Neural cell (in vitro differentiated cells): Measurements from ENCODE around the gene PLG. TPM values are rescaled to one million over a fixed set of nuclear protein-coding genes. Genes with fewer than 3 reads are reported as not detected.

Experiments used
- H2AFZ ChIP-seq: fragments of 200-600, 300-800 bp; sonication (generic), shearing (Covaris generic); 2 replicates; pipeline ENCODE4 v1.6.0; 2014; ENCODE audit warnings: low read depth, mild to moderate bottlenecking, antibody characterized with exemption, low read length, moderate library complexity
- H3F3A ChIP-seq: fragments of 200-600 bp; shearing (Covaris generic); 2 replicates; pipeline ENCODE4 v1.6.1; 2016; ENCODE audit warnings: mild to moderate bottlenecking, moderate library complexity, mixed read lengths, antibody characterized with exemption, low read length; ENCODE audit not compliant: insufficient read depth, poor library complexity, severe bottlenecking
- H3K27ac ChIP-seq: fragments of 200-600, 300-800 bp; sonication (generic), shearing (Covaris generic); 2 replicates; pipeline ENCODE4 v1.5.1; 2014; ENCODE audit warnings: mild to moderate bottlenecking, low read length, moderate library complexity
- H3K27me3 ChIP-seq: fragments of 300-800, 200-600 bp; sonication (generic), shearing (Covaris generic); 2 replicates; pipeline ENCODE4 v1.6.0; 2014; ENCODE audit warnings: mild to moderate bottlenecking, low read depth, low read length, moderate library complexity; ENCODE audit not compliant: insufficient read depth
- H3K36me3 ChIP-seq: fragments of 300-800, 200-600 bp; sonication (generic), shearing (Covaris generic); 2 replicates; pipeline ENCODE4 v1.5.1; 2014; ENCODE audit warnings: mild to moderate bottlenecking, antibody characterized with exemption, low read length, moderate library complexity; ENCODE audit not compliant: insufficient read depth
- H3K4me2 ChIP-seq: fragments of 300-800, 200-600 bp; sonication (generic), shearing (Covaris generic); 2 replicates; pipeline ENCODE4 v1.6.0; 2014; ENCODE audit warnings: mild to moderate bottlenecking, low read length
- H3K4me3 ChIP-seq: fragments of 300-800, 200-600 bp; sonication (generic), shearing (Covaris generic); 2 replicates; pipeline ENCODE4 v1.5.1; 2014; ENCODE audit warnings: mild to moderate bottlenecking, low read length, moderate library complexity
- H3K79me2 ChIP-seq: fragments of 200-600 bp; shearing (Covaris generic); replicated peaks from 2 replicates; pipeline ENCODE4 v1.6.0; 2014; ENCODE audit warnings: mild to moderate bottlenecking, low read length, moderate library complexity; ENCODE audit not compliant: insufficient read depth
- H3K9ac ChIP-seq: fragments of 300-800, 200-600 bp; sonication (generic), shearing (Covaris generic); 2 replicates; pipeline ENCODE4 v1.6.1; 2016; ENCODE audit warnings: mild to moderate bottlenecking, low read length, mixed read lengths
- H3K9me2 ChIP-seq: fragments of 200-600 bp; shearing (Covaris generic); 2 replicates; pipeline ENCODE4 v1.6.1; 2016; ENCODE audit warnings: mild to moderate bottlenecking, low read length, mixed read lengths; ENCODE audit not compliant: insufficient read depth
- H3K9me3 ChIP-seq: fragments of 200-600, 300-800 bp; sonication (generic), shearing (Covaris generic); 2 replicates; pipeline ENCODE4 v1.6.1; 2016; ENCODE audit warnings: mild to moderate bottlenecking, mixed run types, low read length, moderate library complexity, mixed read lengths
- H4K20me1 ChIP-seq: fragments of 200-600 bp; shearing (Covaris generic); 2 replicates; pipeline ENCODE4 v1.6.1; 2016; ENCODE audit warnings: mild to moderate bottlenecking, mixed run types; ENCODE audit not compliant: insufficient read depth
- CTCF ChIP-seq: fragments of 450-650 bp; IDR thresholded peaks from 2 replicates; pipeline ENCODE4 v1.5.1; 2014; ENCODE audit warnings: antibody characterized with exemption, mild to moderate bottlenecking, moderate library complexity; ENCODE audit not compliant: poor library complexity, severe bottlenecking
- EP300 ChIP-seq: fragments of 450-650 bp; conservative IDR thresholded peaks from 2 replicates; pipeline ENCODE4 v1.6.1; 2014; ENCODE audit warnings: antibody characterized with exemption, mild to moderate bottlenecking, moderate library complexity; ENCODE audit not compliant: poor library complexity, severe bottlenecking
- EZH2 ChIP-seq: fragments of 200-600, 300-800 bp; shearing (Covaris generic), sonication (generic); IDR thresholded peaks from 2 replicates; pipeline ENCODE4 v1.6.1; 2014; ENCODE audit warnings: antibody characterized with exemption, low read length, borderline replicate concordance, mild to moderate bottlenecking; ENCODE audit not compliant: insufficient read depth, poor library complexity, severe bottlenecking
- MXI1 ChIP-seq: fragments of 450-650 bp; conservative IDR thresholded peaks from 2 replicates; pipeline ENCODE4 v1.6.1; 2014; ENCODE audit warnings: antibody characterized with exemption, mild to moderate bottlenecking; ENCODE audit not compliant: poor library complexity, severe bottlenecking
- REST ChIP-seq: IDR thresholded peaks from 2 replicates; pipeline ENCODE4 v1.6.1; 2012; ENCODE audit warnings: borderline replicate concordance
- SMC3 ChIP-seq: fragments of 450-650 bp; conservative IDR thresholded peaks from 2 replicates; pipeline ENCODE4 v1.6.1; 2014; ENCODE audit warnings: antibody characterized with exemption, mild to moderate bottlenecking, moderate library complexity; ENCODE audit not compliant: poor library complexity
- polyA plus RNA-seq: library from polyadenylated mRNA; depleted of rRNA; stranded (reverse); fragments of >200 nt; gene quantifications from 2 replicates; pipeline ENCODE4 v1.2.3, GENCODE V29; 2014

The PLG gene
- polyA plus RNA-seq, 1 donor from 2014 or later = not detected

GRCh38 chr6:160767647-160768019 lies 65.6 kb downstream of the PLG start:
- Histone ChIP-seq H3K36me3 (no peaks in the 10 kb centered on the region), H3K79me2 (no peaks in the 10 kb centered on the region), H3K9ac (peak overlapping the region; percentile 66), H4K20me1 (no peaks in the 10 kb centered on the region), H3K4me2 (no peak overlapping the region), H3K9me2 (no peaks in the 10 kb centered on the region), H3F3A (no peaks in the 10 kb centered on the region), H3K27ac (no peak overlapping the region), H3K9me3 (no peaks in the 10 kb centered on the region), H3K27me3 (no peaks in the 10 kb centered on the region), H3K4me3 (peak overlapping the region; percentile 71), H2AFZ (no peak overlapping the region)
- TF ChIP-seq SMC3 (no peak), CTCF (peak; percentile 18)

GRCh38 chr6:160768101-160768500 lies 66.1 kb downstream of the PLG start:
- Histone ChIP-seq H3K79me2 (no peaks in the 10 kb centered on the region), H3F3A (no peaks in the 10 kb centered on the region), H3K27ac (no peak overlapping the region), H3K36me3 (no peaks in the 10 kb centered on the region), H4K20me1 (no peaks in the 10 kb centered on the region), H3K4me2 (no peak overlapping the region), H3K4me3 (no peak overlapping the region), H3K9ac (no peak overlapping the region), H3K9me2 (no peaks in the 10 kb centered on the region), H3K27me3 (no peaks in the 10 kb centered on the region), H3K9me3 (no peaks in the 10 kb centered on the region), H2AFZ (no peak overlapping the region)
- no peak for TF ChIP-seq EP300
- no peak for TF ChIP-seq CTCF
- TF ChIP-seq MXI1 = no peak
- no peak for TF ChIP-seq REST
- no peak for TF ChIP-seq EZH2
